Keratinocyte (primary cell): ENCODE results near the gene ZDHHC21. TPM values are rescaled to one million over a fixed set of nuclear protein-coding genes. Genes with fewer than 3 reads are reported as not detected.

ENCODE experiments used
- DNase-seq: peaks from one replicate; pipeline ENCODE4 v3.0.0-alpha.2; 2011; ENCODE audit warnings: low read depth, missing footprints, low spot score
- FAIRE-seq: peaks from 2 replicates; lab custom pipeline; 2011; peaks lifted over from hg19 to GRCh38; lab: Jason Lieb, UNC
- H2AFZ ChIP-seq: 2 replicates; pipeline ENCODE4 v1.6.0; 2012; ENCODE audit warnings: low read length, control low read depth, inconsistent platforms; ENCODE audit not compliant: control insufficient read depth
- H3K27ac ChIP-seq: 2 replicates; pipeline ENCODE4 v1.5.1; 2011; ENCODE audit warnings: low read length; ENCODE audit not compliant: control insufficient read depth, insufficient read depth
- H3K27me3 ChIP-seq: 3 replicates; pipeline ENCODE4 v1.6.0; 2011; ENCODE audit warnings: low read length; ENCODE audit not compliant: control insufficient read depth, insufficient read depth; ENCODE audit errors: extremely low read depth
- H3K36me3 ChIP-seq, 2 experiments: 2 replicates in 1 of 2; 3 replicates in 1 of 2; pipeline ENCODE4 v1.5.1; 2011; ENCODE audit warnings: low read length in 2 of 2, mild to moderate bottlenecking in 1 of 2; ENCODE audit not compliant: control insufficient read depth in 2 of 2, insufficient read depth in 2 of 2; ENCODE audit errors: extremely low read depth in 1 of 2
- H3K4me1 ChIP-seq: 3 replicates; pipeline ENCODE4 v1.5.1; 2011; ENCODE audit warnings: low read length; ENCODE audit not compliant: control insufficient read depth, insufficient read depth; ENCODE audit errors: extremely low read depth
- H3K4me2 ChIP-seq: 3 replicates; pipeline ENCODE4 v1.6.0; 2011; ENCODE audit warnings: low read depth, low read length; ENCODE audit not compliant: control insufficient read depth, insufficient read depth; ENCODE audit errors: extremely low read depth
- H3K4me3 ChIP-seq, 3 experiments: fragments of 200-600 bp in 1 of 3; sonication (generic) in 1 of 3; 2 replicates in 2 of 3; 3 replicates in 1 of 3; pipeline ENCODE4 v1.5.1; 2011 to 2016; ENCODE audit warnings: low read length in 3 of 3, mild to moderate bottlenecking in 3 of 3, control low read depth in 2 of 3, inconsistent platforms in 1 of 3, low read depth in 1 of 3, mixed read lengths in 1 of 3, mixed run types in 1 of 3, moderate library complexity in 1 of 3; ENCODE audit not compliant: control insufficient read depth in 2 of 3, insufficient read depth in 2 of 3; ENCODE audit errors: extremely low read depth in 1 of 3
- H3K79me2 ChIP-seq: 2 replicates; pipeline ENCODE4 v1.6.0; 2012; ENCODE audit warnings: low read length; ENCODE audit not compliant: control insufficient read depth, insufficient read depth
- H3K9ac ChIP-seq: 3 replicates; pipeline ENCODE4 v1.6.0; 2011; ENCODE audit warnings: low read length; ENCODE audit not compliant: control insufficient read depth, insufficient read depth; ENCODE audit errors: extremely low read depth
- H3K9me1 ChIP-seq: 3 replicates; pipeline ENCODE4 v1.6.0; 2011; ENCODE audit warnings: low read length; ENCODE audit not compliant: control insufficient read depth, insufficient read depth; ENCODE audit errors: extremely low read depth
- H3K9me3 ChIP-seq: 2 replicates; pipeline ENCODE4 v1.5.1; 2012; ENCODE audit warnings: low read depth, low read length; ENCODE audit not compliant: control insufficient read depth
- H4K20me1 ChIP-seq: 3 replicates; pipeline ENCODE4 v1.6.0; 2011; ENCODE audit warnings: low read length; ENCODE audit not compliant: control insufficient read depth, insufficient read depth; ENCODE audit errors: extremely low read depth
- EZH2 ChIP-seq: IDR thresholded peaks from one replicate; pipeline ENCODE4 v1.6.1; 2012; ENCODE audit warnings: inconsistent platforms, mild to moderate bottlenecking, low read length, moderate library complexity
- dilution Hi-C: fragments of 300-500 bp; cut with MboI; formaldehyde crosslinking; loops from one replicate; pipeline ENCODE4 v1.7.0; 2020; ENCODE audit warnings: low sequenced_read_pairs; ENCODE audit not compliant: extremely low pct_ligation_motif_present
- polyA plus RNA-seq, 5 experiments: library from polyadenylated mRNA; depleted of rRNA in 3 of 5; stranded (reverse) in 3 of 5; stranded (forward) in 1 of 5; unstranded in 1 of 5; fragments of >200 nt; gene quantifications; 1 replicate in 1 of 5; 2 replicates in 3 of 5; 3 replicates in 1 of 5; pipeline versions ENCODE4 v1.2.1 to v1.2.3, GENCODE V29; 2011 to 2012; ENCODE audit warnings: missing spikeins in 2 of 5, low read depth in 1 of 5, low replicate concordance in 1 of 5
- TF ChIP-seq, protein P1 (sequence below), 3 experiments: IDR thresholded peaks in 1 of 3; conservative IDR thresholded peaks in 1 of 3; optimal IDR thresholded peaks in 1 of 3; 2 replicates in 2 of 3; 3 replicates in 1 of 3; pipeline versions ENCODE3 to v1.5.1; 2011; ENCODE audit warnings: low read length in 3 of 3, mild to moderate bottlenecking in 3 of 3, moderate library complexity in 2 of 3, control low read depth in 1 of 3, inconsistent platforms in 1 of 3; ENCODE audit not compliant: insufficient read depth in 2 of 3; ENCODE audit errors: extremely low read depth in 1 of 3

Gene ZDHHC21
- polyA plus RNA-seq, 1 donor (not counting 4 experiments of a cell fraction or from before 2014, with no cell fraction given), result 4.2 TPM

DNA sequence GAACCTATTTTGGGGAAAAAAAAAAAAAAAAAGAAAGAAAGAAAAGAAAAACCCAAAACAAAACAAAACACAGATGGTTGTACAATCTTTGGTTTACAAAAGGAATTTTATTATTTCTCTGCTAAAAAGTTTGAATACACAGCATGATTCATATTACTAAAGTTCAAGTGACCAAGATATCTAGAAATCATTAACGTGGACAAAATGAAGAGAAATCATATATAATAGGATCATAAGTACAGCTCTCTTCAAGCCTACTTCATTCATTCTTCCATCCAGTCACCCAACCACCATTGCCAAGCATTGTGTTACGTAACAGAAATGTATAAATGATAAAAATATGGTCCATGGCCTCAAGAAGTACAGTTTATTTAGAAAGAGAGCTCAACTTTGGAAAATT lies 52.9 kb downstream of the ZDHHC21 start:
- no peaks in the 10 kb centered on the region for H3K9me1 ChIP-seq
- no peaks in the 10 kb centered on the region for H3K4me1 ChIP-seq
- no peak overlapping the region for H3K4me3 ChIP-seq
- dilution Hi-C loops, result no loop called here
- FAIRE-seq (no peak), DNase-seq (no peak)
- no peaks in the 10 kb centered on the region for H4K20me1 ChIP-seq
- no peak overlapping the region for H3K9ac ChIP-seq
- no peak overlapping the region for H2AFZ ChIP-seq
- no peak overlapping the region for H3K27ac ChIP-seq
- no peaks in the 10 kb centered on the region for H3K9me3 ChIP-seq
- H3K79me2 ChIP-seq, result no peaks in the 10 kb centered on the region
- H3K36me3 ChIP-seq, result no peaks in the 10 kb centered on the region
- no peaks in the 10 kb centered on the region for H3K27me3 ChIP-seq
- TF ChIP-seq, protein P1, sequence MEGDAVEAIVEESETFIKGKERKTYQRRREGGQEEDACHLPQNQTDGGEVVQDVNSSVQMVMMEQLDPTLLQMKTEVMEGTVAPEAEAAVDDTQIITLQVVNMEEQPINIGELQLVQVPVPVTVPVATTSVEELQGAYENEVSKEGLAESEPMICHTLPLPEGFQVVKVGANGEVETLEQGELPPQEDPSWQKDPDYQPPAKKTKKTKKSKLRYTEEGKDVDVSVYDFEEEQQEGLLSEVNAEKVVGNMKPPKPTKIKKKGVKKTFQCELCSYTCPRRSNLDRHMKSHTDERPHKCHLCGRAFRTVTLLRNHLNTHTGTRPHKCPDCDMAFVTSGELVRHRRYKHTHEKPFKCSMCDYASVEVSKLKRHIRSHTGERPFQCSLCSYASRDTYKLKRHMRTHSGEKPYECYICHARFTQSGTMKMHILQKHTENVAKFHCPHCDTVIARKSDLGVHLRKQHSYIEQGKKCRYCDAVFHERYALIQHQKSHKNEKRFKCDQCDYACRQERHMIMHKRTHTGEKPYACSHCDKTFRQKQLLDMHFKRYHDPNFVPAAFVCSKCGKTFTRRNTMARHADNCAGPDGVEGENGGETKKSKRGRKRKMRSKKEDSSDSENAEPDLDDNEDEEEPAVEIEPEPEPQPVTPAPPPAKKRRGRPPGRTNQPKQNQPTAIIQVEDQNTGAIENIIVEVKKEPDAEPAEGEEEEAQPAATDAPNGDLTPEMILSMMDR (optimal IDR thresholded peaks at IDR 0.05 in 1 of 3, IDR thresholded peaks at IDR 0.05 in 1 of 3, conservative IDR thresholded peaks at IDR 0.05 in 1 of 3; ENCODE audit: extremely low read depth in 1 of 3, insufficient read depth in 2 of 3, low read length in 3 of 3), result no peak
- TF ChIP-seq EZH2, result no peak
- H3K4me2 ChIP-seq, result no peak overlapping the region

DNA sequence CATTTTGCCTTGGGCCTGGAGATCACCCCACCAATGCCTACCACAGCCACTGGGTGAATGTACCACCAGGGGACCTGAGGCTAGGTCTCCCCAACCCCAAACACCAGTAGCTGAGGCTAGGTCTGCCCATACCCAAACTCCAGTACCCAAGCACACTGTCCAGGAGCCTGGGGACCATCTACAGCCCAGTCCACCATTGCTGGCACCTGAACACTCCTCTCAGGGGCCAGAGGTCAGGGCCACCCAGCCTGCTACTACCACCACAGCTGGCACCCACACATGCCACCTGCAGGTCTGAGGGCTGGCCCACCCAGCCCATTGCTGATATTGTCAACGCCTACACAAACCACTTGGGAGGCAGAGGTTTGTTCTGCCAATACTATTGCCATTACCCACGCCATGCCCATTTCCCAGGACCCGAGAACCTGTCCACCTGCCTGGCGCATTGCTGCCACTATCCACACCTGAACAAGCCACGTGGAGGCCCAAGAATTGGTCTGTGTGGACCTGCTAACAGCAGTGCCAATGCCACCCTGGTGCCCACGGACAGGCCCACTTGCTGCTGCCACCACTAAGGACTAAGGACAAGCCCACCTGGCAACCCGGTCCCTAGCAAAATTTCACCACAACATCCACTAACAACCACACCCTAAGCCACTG lies 59.2 kb downstream of the ZDHHC21 start:
- Histone ChIP-seq H3K36me3 (no peaks in the 10 kb centered on the region), H3K27ac (no peak overlapping the region), H3K9me3 (no peaks in the 10 kb centered on the region), H3K4me1 (no peaks in the 10 kb centered on the region), H3K4me3 (no peak overlapping the region), H4K20me1 (no peaks in the 10 kb centered on the region), H3K9me1 (no peaks in the 10 kb centered on the region), H3K79me2 (no peaks in the 10 kb centered on the region), H3K9ac (no peak overlapping the region), H3K4me2 (no peak overlapping the region), H2AFZ (no peak overlapping the region), H3K27me3 (no peaks in the 10 kb centered on the region)
- TF ChIP-seq, protein P1 (optimal IDR thresholded peaks at IDR 0.05 in 1 of 3, IDR thresholded peaks at IDR 0.05 in 1 of 3, conservative IDR thresholded peaks at IDR 0.05 in 1 of 3; ENCODE audit: extremely low read depth in 1 of 3, insufficient read depth in 2 of 3, low read length in 3 of 3), result no peak
- TF ChIP-seq EZH2, result no peak
- FAIRE-seq (no peak), DNase-seq (no peak)
- dilution Hi-C loops, result no loop called here
